Hepatocyte (in vitro differentiated cells): ENCODE measurements around the gene TEC. TPM values are rescaled to one million over a fixed set of nuclear protein-coding genes. Genes with fewer than 3 reads are reported as not detected.

ENCODE experiments used
- DNase-seq: peaks from one replicate; pipeline ENCODE4 v3.0.0-alpha.2; 2016; ENCODE audit warnings: low spot score
- H2AFZ ChIP-seq: fragments of 200-600 bp; sonication (generic); 2 replicates; pipeline ENCODE4 v1.6.0; 2016; ENCODE audit warnings: antibody characterized with exemption, mild to moderate bottlenecking
- H3K27ac ChIP-seq: fragments of 200-600 bp; sonication (generic); 2 replicates; pipeline ENCODE4 v1.5.1; 2016; ENCODE audit warnings: mild to moderate bottlenecking
- H3K27me3 ChIP-seq: fragments of 200-600 bp; sonication (generic); 2 replicates; pipeline ENCODE4 v1.6.1; 2016
- H3K36me3 ChIP-seq: fragments of 200-600 bp; sonication (generic); replicated peaks from 2 replicates; pipeline ENCODE4 v1.5.1; 2016; ENCODE audit warnings: low read depth; ENCODE audit not compliant: insufficient read depth
- H3K4me1 ChIP-seq: fragments of 200-600 bp; sonication (generic); 2 replicates; pipeline ENCODE4 v1.5.1; 2016; ENCODE audit warnings: mild to moderate bottlenecking, moderate library complexity; ENCODE audit not compliant: insufficient read depth
- H3K4me2 ChIP-seq: fragments of 200-600 bp; sonication (generic); 2 replicates; pipeline ENCODE4 v1.6.0; 2016
- H3K4me3 ChIP-seq: fragments of 200-600 bp; sonication (generic); 2 replicates; pipeline ENCODE4 v1.5.1; 2016; ENCODE audit warnings: mild to moderate bottlenecking
- H3K79me2 ChIP-seq: fragments of 200-600 bp; sonication (generic); 2 replicates; pipeline ENCODE4 v1.6.0; 2017; ENCODE audit warnings: mild to moderate bottlenecking
- H3K9me2 ChIP-seq: fragments of 200-600 bp; sonication (generic); replicated peaks from 2 replicates; pipeline ENCODE4 v1.6.0; 2017; ENCODE audit warnings: mild to moderate bottlenecking; ENCODE audit not compliant: insufficient read depth
- H3K9me3 ChIP-seq: fragments of 200-600 bp; sonication (generic); 2 replicates; pipeline ENCODE4 v1.5.1; 2016; ENCODE audit warnings: low read depth, mild to moderate bottlenecking
- H4K20me1 ChIP-seq: fragments of 200-600 bp; sonication (generic); 2 replicates; pipeline ENCODE4 v1.6.0; 2016; ENCODE audit warnings: mild to moderate bottlenecking; ENCODE audit not compliant: insufficient read depth, poor library complexity, severe bottlenecking
- CTCF ChIP-seq: fragments of 200-600 bp; sonication (generic); IDR thresholded peaks from 2 replicates; pipeline ENCODE4 v1.5.1; 2016; ENCODE audit warnings: antibody characterized with exemption, mild to moderate bottlenecking; ENCODE audit not compliant: poor library complexity
- EZH2 ChIP-seq: fragments of 200-600 bp; sonication (generic); IDR thresholded peaks from 2 replicates; pipeline ENCODE4 v1.6.1; 2016; ENCODE audit warnings: antibody characterized with exemption, mild to moderate bottlenecking, borderline replicate concordance
- EZH2phosphoT487 ChIP-seq: fragments of 200-600 bp; sonication (generic); IDR thresholded peaks from one replicate; pipeline ENCODE4 v1.6.1; 2018; ENCODE audit warnings: antibody characterized with exemption, mild to moderate bottlenecking, low read depth, moderate library complexity; ENCODE audit not compliant: unreplicated experiment, severe bottlenecking
- WGBS: methylation state at CpG from one replicate; pipeline ENCODE4 v1.1.6; 2016; ENCODE audit warnings: low lambda C conversion rate; ENCODE audit errors: missing lambda C conversion rate; 5-methylcytosine and 5-hydroxymethylcytosine counted together
- polyA plus RNA-seq: library from polyadenylated mRNA; unstranded; fragments of >200 nt; fragmentation: Nextera tagmentation; extraction: Ambion mirVana; gene quantifications from 2 replicates; pipeline ENCODE4 v1.2.1, GENCODE V29; 2016
- total RNA-seq: library from RNA; depleted of rRNA; stranded (reverse); fragments of >200 nt; gene quantifications from 2 replicates; pipeline ENCODE4 v1.2.3, GENCODE V29; 2014

TEC gene
- total and polyA plus RNA-seq, 2 experiments from 2014 or later, result 1.3 to 2.1 TPM

GRCh38 chr4:48147621-48148020, 122.0 kb downstream of the TEC start:
- Histone ChIP-seq H3K9me3 (no peaks in the 10 kb centered on the region), H3K4me1 (no peaks in the 10 kb centered on the region), H3K27me3 (no peaks in the 10 kb centered on the region), H3K4me3 (no peak overlapping the region), H3K9me2 (no peaks in the 10 kb centered on the region), H2AFZ (no peak overlapping the region), H4K20me1 (no peaks in the 10 kb centered on the region), H3K79me2 (no peaks in the 10 kb centered on the region), H3K27ac (no peak overlapping the region), H3K36me3 (no peaks in the 10 kb centered on the region), H3K4me2 (no peak overlapping the region)
- no peak for DNase-seq
- 89% methylated on average over 1 of the region's 1 CpG for WGBS
- TF ChIP-seq EZH2 (no peak), EZH2phosphoT487 (no peak), CTCF (no peak)

GRCh38 chr4:48141048-48141447, 128.6 kb downstream of the TEC start:
- H3K79me2 ChIP-seq, result no peaks in the 10 kb centered on the region
- H4K20me1 ChIP-seq, result no peaks in the 10 kb centered on the region
- no peak overlapping the region for H3K4me2 ChIP-seq
- H3K36me3 ChIP-seq, result no peaks in the 10 kb centered on the region
- H3K9me2 ChIP-seq, result no peaks in the 10 kb centered on the region
- no peaks in the 10 kb centered on the region for H3K4me1 ChIP-seq
- no peak overlapping the region for H3K4me3 ChIP-seq
- WGBS, result 50% methylated on average over 2 of the region's 2 CpGs
- no peaks in the 10 kb centered on the region for H3K27me3 ChIP-seq
- no peaks in the 10 kb centered on the region for H3K9me3 ChIP-seq
- no peak overlapping the region for H2AFZ ChIP-seq
- TF ChIP-seq EZH2phosphoT487 (no peak), CTCF (peak; percentile 76)
- H3K27ac ChIP-seq, result no peak overlapping the region
- DNase-seq, result peak; percentile 56

GRCh38 chr4:48139691-48140090, 129.9 kb downstream of the TEC start:
- 92% methylated on average over 3 of the region's 3 CpGs for WGBS
- Histone ChIP-seq H3K27me3 (no peaks in the 10 kb centered on the region), H3K4me1 (no peaks in the 10 kb centered on the region), H3K36me3 (no peaks in the 10 kb centered on the region), H2AFZ (no peak overlapping the region), H3K27ac (no peak overlapping the region), H3K9me2 (no peaks in the 10 kb centered on the region), H4K20me1 (no peaks in the 10 kb centered on the region), H3K9me3 (no peaks in the 10 kb centered on the region), H3K79me2 (no peaks in the 10 kb centered on the region), H3K4me3 (no peak overlapping the region), H3K4me2 (no peak overlapping the region)
- DNase-seq, result no peak
- no peak for TF ChIP-seq CTCF
- no peak for TF ChIP-seq EZH2
- TF ChIP-seq EZH2phosphoT487, result no peak

- no peaks in the 10 kb centered on the region for H3K79me2 ChIP-seq
- H3K9me3 ChIP-seq, result no peaks in the 10 kb centered on the region
- H3K27ac ChIP-seq, result no peak overlapping the region
- no peak for TF ChIP-seq EZH2phosphoT487
- TF ChIP-seq EZH2, result no peak
- TF ChIP-seq CTCF, result no peak
- DNase-seq, result no peak
- no peaks in the 10 kb centered on the region for H3K4me1 ChIP-seq
- H3K4me2 ChIP-seq, result no peak overlapping the region
- 83% methylated on average over 3 of the region's 3 CpGs for WGBS
- no peaks in the 10 kb centered on the region for H3K27me3 ChIP-seq
- H2AFZ ChIP-seq, result no peak overlapping the region
- H4K20me1 ChIP-seq, result no peaks in the 10 kb centered on the region
- no peaks in the 10 kb centered on the region for H3K9me2 ChIP-seq
- H3K36me3 ChIP-seq, result no peaks in the 10 kb centered on the region
- H3K4me3 ChIP-seq, result no peak overlapping the region
Measured at GRCh38 chr4:48138936-48139335, 130.7 kb downstream of the TEC start.
